ENCODE data around the gene OTOA.
"Not testable (repeated sequence)": the region's sequence is repeated elsewhere in the genome, so short reads cannot be mapped to it uniquely, and the experiment has no call there.

DNA sequence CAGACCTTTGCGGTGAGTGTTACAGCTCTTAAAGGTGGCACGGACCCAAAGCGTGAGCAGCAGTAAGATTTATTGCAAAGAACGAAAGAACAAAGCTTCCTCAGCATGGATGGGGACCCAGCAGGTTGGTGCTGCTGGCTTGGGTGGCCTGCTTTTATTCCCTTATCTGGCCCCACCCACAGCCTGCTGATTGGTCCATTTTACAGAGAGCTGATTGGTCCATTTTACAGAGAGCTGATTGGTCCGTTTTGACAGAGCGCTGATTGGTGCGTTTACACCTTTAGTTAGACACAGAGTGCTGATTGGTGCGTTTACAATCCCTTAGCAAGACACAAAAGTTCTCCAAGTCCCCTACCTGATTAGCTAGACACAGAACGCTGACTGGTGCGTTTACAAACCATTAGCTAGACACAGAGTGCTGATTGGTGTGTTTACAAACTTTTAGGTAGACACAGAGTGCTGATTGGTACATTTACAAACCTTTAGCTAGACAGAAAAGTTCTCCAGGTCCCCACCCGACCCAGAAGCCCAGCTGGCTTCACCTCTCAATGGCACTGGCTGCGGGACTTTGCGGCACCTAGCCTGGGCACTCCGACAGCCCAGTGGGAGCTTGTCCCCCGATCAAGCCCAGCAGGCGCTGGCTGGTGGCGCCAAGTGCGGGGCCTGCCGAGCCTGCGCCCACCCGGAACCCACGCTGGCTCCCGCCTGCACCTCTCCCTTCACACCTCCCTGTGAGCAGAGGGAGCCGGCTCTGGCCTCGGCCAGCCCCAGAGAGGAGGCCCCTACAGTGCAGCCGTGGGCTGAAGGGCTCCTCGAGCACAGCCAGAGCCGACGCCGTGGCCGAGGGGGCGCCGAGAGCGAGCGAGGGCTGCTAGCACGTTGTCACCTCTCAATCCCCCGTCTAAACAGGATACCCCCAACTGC, 33.9 kb upstream of the OTOA start:
- TF ChIP-seq CTCF (IDR thresholded peaks at IDR 0.05; ENCODE audit: insufficient read depth, low read depth, low read length); EZH2 (IDR thresholded peaks at IDR 0.05; ENCODE audit: insufficient read depth, low read length): not testable (repeated sequence)

Measured in astrocyte (in vitro differentiated cells and primary cell).